PC-9 (cell line): Measurements from ENCODE around the gene PON3.

Source experiments
- CTCF ChIP-seq: fragments of 200-600 bp; sonication (generic); conservative IDR thresholded peaks from 2 replicates; pipeline ENCODE4 v1.6.1; 2017; ENCODE audit warnings: mixed run types, antibody characterized with exemption, mild to moderate bottlenecking, moderate library complexity
- EZH2 ChIP-seq: fragments of 200-600 bp; sonication (generic); IDR thresholded peaks from 2 replicates; pipeline ENCODE4 v1.8.0; 2017; ENCODE audit warnings: antibody characterized with exemption, low read depth

- no peak for TF ChIP-seq EZH2
- no peak for TF ChIP-seq CTCF
Measured at GRCh38 chr7:95330961-95331337, 65.2 kb downstream of the PON3 start.
